HG03521 (cell line): ENCODE measurements around the gene MAMSTR.
A peak's percentile ranks its signal among the peaks of the same experiment; 100 is the strongest.
"Not testable (repeated sequence)": the region's sequence is repeated elsewhere in the genome, so short reads cannot be mapped to it uniquely, and the experiment has no call there.

Experiments used
- ATAC-seq: cut with Tn5 transposase; IDR thresholded peaks from one replicate; pipeline ENCODE4 v1.9.1; 2021; ENCODE audit warnings: mild to moderate bottlenecking, moderate library complexity; ENCODE audit not compliant: unreplicated experiment

MAMSTR gene

DNA sequence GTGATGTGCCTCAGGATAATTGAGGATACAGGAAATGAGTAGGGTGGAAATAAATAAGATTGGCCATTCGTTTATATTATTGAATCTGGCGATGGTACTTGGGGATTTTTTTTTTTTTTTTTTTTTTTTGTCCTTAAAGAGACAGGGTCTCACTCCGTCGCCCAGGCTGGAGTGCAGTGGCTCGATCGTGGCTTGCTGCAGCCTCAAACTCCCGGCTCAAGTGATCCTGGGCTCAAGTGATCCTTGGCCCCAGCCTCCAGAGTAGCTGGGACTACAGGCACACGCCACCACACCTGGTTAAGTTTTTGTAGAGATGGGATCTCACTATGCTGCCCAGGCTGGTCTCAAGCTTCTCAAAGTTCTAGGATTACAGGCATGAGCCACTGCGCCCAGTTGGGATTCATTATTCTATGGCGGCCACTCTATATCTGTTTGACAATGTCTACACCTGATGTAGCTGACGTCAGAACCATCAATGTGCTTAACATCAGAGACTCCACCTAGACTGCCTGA lies 2.7 kb upstream of the MAMSTR start:
- no peak for ATAC-seq

DNA sequence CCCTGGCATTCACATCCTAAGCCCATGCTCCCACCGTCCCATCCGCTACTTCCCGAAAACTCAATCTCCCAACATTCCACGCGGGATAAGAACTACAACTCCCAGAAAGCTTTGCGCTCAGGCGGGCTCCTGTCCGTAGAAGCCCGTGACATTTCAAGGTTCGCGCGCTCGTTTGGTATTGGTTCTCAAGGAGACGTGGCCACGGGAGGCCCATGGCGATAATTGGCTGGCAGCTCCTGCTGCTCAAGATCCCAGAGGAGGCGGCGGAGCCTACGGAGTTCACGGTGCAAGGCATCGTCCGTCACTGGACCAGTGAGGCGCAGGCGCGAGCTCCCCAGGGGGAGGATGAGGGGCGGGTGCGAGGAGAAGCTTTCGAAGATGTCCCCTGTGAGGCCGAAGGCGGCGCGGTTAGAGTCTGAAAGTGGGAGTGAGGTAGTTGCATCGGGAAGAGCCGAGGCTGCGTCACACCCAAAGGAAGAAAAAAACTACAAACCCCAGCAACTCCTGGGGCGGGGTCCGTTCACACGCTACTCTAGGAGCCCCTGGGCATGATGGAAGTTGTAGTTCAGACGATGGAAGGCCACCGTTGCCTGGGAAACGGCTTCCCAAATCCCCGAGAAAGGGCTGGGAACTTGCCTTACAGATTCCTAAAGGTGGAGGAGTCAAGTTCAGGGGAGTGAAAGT lies 1.2 kb upstream of the MAMSTR start:
- peak; percentile 73 for ATAC-seq

DNA sequence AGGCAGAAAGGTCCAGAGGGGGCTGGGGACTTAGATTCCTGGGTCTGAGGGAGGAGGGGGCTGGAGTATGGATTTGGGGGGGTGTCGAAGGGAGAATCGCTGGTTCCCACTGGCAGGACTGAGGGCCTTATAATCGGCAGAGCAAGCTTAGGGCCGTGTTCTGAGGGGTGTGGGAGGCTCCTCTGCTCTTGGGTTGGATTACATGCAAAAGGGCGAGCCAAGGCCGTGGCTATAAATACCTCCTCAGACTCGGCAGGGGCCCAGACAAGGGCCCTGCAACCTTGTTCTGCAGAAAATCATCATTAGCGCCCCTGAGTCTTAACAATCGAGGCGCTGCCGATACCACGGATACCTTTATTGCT lies 707 bp upstream of the MAMSTR start:
- no peak for ATAC-seq

DNA sequence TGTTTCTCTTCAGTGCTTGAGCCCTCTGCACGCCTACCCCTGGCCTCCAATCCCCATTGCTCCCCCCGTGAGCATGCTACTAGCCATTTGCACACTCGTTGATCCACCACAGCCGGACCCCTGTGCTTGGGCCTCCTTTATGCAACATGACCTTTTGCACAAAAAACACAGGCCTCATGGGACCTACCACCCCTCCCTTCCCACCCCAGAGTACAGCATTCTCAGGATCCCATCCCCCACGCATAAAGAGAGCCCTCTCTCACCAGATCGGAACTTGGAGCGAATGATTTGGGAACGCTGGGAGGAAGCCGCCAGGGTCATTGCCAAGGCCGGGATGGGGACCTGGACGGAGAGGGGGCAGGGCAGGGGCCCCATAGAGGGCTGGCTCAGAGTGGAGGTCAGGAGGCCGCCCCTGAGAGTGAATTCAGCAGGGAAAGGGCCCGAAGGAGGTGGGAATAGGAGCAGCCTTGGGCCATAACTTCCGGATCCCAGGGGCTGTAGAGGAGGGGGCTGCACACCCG lies 754 bp downstream of the MAMSTR start:
- no peak for ATAC-seq

DNA sequence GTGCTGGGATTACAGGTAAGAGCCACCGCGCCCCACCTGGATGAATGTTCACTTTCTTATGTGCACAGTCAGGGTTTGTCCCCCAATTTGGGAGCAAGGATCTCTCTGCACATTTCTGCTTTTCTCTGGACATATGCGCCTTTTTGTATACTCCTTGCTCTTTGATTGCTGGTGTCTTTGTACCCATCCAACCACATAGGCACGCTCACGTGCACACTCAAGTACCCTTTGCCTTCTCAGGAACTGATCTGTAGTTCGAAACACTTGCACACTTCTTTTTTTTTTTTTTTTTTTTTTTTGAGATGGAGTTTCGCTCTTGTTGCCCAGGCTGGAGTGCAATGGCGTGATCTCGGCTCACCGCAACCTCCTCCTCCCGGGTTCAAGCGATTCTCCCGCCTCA lies 1.4 kb downstream of the MAMSTR start:
- ATAC-seq, result not testable (repeated sequence)

DNA sequence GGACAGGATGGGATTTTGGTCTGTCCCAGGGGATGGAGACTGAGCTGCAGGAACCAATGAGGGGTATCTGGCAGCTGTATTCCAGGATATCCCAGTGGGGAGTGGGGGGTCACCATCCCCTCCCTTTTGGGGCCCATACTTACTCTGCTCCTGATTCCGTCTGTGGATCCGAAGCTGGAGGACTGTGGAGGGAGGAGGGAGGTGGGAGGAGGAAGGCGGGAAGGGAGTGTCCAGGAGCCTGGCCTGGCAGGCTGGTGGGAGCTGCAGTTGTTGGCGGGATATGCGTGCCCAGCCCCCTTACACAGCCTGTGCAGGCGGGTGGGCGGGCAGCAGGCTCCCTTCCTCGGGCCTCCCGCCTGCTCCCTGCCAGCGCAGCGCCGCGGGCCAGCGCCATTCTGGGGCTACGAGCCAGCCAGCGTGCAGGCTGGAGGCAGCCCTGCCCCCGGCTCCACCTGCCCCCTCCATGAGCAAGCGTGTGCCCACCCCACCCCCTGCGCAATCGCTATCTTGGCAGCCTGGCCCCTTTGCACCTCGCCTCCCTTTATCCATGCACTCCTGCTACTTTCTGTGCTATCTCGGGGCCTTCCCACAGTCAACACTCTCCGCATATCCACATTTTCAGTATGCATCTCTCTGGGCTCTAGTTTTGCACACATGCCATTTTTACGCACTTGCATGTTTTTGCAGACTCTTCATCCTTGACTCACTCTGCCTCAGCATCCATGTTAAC lies 2.8 kb downstream of the MAMSTR start:
- ATAC-seq, result no peak

DNA sequence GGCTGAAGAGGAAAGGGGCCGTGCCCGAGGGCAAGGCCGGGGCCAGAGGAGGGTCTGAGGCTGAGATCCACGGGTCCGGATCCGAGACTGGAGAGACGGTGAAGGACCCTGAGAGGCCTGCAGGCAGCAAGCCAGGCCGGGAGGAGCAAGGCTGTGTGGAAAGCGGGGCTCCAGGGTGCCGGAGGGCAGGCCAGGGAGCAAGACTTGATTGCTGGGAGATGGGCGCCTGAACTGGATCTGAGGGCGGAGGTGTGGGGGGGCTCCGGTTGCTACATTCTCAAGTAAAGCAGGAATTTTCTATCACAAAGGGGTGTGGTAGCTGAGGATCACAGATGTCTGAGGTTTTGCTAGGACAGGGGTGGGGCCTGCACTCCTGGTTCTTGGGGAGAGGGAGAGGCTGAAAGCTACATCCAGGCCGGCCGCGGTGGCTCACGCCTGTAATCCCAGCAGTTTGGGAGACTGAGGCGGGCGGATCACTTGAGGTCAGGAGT lies 3.8 kb downstream of the MAMSTR start:
- ATAC-seq, result no peak

DNA sequence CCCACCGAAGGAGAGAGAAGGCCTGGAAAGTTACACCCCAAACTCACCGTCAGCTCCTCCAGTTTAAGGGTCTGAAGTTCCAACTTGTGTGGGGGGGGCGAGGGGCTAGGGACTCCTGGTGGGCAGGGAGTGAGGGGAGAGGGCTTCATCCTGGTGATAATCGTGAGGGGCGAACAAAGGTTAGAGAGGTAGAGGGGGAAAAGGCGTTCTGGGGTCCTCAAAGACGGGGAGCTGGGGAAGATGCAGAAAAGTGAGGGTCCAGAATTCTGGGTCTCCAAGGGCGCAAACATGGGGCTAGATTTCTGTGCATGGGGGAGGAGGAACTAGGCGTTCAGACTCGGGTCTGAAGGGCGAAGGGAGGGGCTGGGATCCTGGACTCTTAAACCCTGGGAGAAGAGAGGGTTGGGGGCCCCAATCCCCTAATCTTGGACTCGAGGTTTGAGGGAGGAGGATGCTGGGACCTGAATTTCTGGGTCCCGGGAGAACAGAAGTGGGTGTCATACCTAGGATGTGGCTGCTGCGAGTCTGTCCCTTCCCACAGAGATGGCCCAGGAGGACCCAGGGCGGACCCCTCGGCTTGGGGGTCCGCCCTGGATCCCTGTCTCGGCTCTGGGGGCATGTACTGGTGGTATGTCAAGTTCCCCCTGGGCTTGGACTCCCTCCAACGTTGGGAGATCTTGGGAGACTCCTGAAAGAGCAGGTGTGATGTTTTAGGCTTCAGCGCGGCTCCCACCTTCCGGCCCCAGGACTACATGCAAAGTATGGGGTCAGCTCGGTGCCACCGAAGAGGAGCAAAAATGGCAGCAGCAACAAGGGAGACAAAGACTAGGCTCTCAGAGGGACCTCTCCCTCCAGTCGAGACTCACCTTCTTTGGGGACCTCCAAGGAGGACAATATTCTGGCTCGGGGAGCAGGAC lies 4.5 kb downstream of the MAMSTR start:
- ATAC-seq, result no peak

DNA sequence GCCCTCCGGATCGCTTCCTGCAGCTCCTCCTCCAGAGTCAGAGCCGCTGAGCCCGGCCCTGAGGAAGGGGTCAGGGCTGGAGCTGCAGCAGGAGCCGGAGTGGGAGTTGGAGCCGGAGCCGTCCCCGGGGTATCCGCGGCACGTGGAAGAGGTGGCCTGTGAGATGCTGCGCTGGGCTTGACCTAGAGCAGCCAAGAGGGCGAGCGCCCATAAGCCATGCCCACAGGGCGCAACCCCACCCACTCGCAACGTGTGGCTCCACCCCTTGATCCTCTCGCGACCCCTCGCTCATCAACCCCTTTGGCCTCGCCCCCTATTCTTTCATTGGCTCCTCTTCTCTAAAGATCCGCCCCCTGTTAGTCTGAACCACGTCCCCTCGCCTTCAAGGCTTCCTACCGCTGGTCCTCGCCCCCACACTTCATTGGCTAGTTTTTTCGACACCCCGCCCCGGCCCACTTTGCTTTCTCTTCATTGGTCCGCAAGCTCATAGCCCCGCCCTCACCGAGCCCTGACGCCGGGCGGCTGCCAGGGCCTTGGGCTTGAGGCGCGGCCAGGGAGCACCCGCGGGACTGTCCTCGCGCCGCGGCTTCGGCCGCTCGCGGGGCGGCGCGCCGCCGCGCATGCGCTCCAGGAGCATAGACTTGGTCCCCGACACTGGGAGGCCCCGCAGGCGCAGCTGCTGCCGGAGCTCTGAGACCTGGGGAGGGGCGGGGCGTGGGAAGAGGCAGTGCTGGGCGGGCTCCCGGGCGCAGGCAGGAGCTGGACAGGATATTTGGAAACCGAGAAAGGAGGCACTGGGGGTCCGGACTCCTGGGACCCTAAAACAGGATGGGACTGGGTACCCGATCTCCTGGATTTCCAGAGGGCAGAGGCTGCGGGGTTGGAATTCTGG lies 5.4 kb downstream of the MAMSTR start:
- ATAC-seq, result peak; percentile 90

DNA sequence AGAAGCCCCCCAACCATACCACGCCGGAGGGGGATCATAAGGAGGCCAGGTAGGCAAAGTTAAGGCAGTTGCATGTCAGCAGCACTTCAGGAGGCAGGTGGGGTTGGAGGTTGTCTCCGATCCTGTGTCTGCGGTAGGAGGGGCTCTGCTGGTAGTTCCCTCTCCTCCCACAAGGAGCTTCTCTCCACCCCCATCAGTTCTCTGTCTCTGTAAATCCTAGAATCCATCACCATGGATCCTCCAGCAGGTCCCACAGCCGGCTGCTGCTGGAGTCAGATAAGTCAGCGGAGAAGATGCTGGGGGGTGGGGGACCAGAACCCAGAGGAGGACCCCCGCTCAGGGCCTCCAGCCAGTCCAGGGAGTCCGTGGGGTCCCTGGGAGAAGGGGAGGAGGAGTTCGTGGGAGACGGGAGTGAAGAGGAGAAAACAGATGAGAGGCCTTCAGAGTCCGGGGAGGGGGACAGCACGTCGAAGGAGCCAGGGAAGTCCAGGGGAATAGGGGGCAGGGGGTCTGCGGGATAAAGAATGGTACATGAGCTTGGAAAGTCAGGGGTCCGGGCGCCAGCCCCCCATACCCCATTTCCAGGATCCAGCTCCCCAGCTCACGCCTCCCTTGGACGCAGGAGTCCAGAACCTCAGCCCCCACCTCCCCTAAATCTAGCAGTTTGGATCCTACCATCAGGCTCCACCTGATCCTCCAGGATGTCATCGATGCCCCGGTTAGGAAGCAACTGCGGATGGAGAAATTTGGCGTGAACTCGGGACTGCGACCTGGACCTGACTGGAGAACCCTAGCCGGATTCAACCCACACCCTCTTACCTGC lies 6.3 kb downstream of the MAMSTR start:
- no peak for ATAC-seq

DNA sequence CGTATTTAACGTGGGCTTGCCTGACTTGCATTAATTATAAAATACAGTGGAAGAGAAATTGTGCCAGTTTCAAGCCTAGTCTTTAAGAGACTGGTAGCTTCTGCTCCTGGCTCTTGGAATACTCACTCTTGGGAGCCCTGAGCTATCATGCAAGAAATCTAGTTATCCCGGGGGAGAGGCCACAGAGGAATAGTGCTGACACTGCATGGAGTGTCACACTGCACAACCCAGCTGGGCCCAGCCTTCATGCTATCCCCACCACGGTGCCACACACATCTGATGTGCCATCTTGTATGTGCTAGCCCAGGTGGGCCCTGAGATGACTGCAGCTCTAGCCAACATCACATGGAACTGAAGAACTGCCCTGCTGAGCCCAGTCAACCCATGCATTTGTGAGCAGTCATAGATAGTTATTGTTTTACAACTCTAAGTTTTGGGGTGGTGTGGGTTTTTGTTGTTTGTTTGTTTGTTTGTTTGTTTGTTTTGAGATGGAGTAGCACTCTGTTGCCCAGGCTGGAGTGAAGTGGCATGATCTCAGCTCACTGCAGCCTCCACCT lies 8.3 kb downstream of the MAMSTR start:
- ATAC-seq, result no peak

DNA sequence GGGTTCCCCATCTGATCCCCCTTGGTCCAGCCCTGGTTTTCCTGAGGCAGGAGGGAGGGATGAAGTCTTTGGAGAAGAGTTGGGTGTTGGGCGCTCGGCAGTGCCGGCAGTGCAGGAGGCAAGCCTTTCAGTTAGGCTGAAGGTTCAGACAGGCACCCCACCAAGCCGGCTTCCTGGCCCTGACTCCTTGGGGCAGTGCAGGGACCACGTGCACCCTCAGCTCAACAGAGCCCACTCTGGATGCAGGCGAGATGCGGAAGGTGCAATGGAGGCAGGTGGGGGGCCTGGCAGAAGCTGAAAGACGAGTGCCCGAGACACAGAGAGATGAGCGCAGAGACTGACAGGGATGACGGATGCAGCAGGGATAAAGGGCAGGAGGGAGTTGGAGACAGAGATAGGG lies 11.1 kb downstream of the MAMSTR start:
- no peak for ATAC-seq

DNA sequence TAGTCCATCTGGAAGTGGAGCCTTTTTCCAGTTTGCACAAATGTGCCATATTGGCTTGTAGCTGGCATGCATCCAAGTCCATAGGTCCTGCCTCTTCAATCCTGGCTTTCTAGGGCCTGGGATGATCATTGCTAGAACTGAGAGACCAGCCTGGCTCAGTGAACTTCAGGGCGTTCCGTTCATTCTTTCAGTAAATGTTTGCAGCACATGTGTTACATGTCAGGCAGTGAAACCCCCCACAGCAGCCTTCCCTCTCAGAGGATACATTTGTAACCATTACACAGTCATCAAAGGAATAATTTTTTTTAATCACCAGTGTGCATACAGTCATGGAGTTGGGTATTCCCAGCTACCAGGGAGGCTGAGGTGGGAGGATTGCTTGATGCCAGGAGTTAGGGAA lies 14.1 kb downstream of the MAMSTR start:
- no peak for ATAC-seq

DNA sequence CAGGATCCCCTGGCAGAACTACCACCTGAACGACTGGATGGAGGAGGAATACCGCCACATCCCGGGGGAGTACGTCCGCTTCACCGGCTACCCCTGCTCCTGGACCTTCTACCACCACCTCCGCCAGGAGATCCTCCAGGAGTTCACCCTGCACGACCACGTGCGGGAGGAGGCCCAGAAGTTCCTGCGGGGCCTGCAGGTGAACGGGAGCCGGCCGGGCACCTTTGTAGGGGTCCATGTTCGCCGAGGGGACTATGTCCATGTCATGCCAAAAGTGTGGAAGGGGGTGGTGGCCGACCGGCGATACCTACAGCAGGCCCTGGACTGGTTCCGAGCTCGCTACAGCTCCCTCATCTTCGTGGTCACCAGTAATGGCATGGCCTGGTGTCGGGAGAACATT lies 16.2 kb downstream of the MAMSTR start:
- no peak for ATAC-seq

DNA sequence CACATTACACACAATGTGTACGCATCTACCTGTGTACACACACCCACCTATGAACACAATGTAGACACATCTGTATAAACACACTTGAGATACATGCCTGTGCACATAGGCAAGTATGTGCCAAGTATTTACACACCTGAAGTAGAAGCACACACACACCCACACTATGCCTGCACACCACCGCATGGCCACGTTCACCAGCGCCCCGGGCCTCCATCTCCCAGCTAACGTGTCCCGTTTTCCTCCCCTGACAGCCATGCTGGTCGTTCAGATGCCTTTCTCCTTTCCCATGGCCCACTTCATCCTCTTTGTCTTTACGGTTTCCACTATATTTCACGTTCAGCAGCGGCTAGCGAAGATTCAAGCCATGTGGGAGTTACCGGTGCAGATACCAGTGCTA lies 16.8 kb downstream of the MAMSTR start:
- ATAC-seq, result no peak

DNA sequence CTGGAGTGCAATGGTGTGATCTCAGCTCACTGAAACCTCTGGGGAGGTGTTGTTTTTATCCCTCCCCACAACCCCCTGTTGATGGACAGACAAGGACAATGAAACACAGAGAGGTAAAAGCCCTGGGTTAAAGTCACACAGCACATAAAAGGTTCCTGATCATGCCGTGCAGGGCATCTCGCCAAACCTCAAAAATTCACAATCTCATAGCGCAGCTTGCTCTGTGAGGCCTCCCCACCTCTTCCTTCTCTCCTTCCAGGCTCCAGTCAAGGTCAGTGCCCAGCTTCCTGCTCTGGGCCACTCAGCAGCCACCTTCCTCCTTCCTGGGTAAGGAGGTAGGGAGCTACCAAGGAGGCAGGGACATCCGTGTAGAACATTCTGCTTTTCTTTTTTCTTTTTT lies 21.5 kb downstream of the MAMSTR start:
- no peak for ATAC-seq

DNA sequence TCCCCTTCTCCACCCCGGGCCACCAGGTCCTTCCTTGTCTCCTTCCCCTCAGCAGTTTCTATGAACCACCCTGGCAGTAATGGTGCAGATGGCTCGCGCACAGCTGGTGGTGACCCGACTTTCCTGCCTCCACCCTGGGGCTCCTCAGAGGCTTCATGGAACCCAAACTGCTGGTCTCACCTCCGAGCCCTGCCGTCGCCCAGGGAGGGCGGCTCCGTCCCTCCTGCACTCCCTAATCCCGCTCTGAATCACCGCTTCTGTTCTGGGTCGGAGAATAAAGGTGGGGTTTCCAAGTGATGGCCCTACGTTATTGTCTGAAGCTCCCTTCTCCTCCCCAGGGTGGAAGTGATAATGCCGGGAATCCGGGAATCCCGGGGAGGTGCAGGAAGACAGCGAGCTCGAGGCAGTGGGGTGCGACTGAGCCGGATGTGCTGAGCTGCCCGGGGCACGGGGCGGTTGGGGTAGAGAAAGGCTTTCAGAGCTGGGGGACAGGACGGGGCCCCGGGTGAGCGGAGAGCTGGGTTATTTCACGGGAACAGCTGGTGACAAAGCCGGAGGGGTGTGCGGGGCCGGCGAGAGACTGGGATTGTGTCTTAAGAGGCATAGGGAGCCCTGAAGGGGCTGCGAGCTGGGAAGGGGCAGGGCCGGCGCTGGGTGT lies 23.0 kb downstream of the MAMSTR start:
- ATAC-seq, result no peak

DNA sequence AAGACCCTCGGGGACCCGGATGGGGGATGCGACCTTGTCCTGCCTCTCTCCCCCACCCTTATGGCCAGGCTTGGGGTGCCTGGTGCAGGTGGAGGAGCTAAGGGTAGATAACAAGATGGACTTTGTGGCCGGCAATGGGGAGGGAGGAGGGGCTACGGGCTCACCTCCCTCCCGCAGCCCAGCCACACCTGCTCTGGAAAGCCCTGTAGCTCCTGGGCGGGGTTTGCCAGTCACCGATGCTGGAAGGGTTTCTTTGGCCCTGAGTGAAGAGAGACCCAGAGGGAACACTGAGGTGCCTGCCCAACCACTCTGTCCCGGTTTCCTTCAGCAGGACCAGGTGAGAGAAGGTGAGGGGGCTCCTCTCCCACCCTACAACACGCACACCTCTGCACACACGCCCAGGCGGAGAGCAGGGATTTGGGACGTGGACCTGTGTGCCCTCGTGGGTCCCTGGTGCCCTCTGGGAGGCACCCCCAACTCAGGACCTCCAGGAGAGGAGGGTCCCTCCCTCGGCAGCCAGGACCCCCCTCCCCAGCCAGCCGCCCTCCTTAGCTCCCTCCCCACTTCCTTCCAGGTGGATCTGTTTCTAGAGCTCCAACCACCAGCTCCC lies 23.7 kb downstream of the MAMSTR start, which contains the start of gene FUT2:
TSS of gene FUT2 (plus strand) at position 229 of the 610 bp plus-strand sequence. CDS start 6,986 bp downstream, outside the sequence.
- ATAC-seq, result no peak
